Astrocyte (in vitro differentiated cells and primary cell): ENCODE data around the gene TTBK2. TPM values are rescaled to one million over a fixed set of nuclear protein-coding genes. Genes with fewer than 3 reads are reported as not detected.

Experiments
- DNase-seq: peaks from one replicate; pipeline ENCODE4 v3.0.0-alpha.2; 2010; ENCODE audit warnings: low read depth
- FAIRE-seq: peaks from 2 replicates; lab custom pipeline; 2011; peaks lifted over from hg19 to GRCh38; lab: Jason Lieb, UNC
- H2AFZ ChIP-seq: 2 replicates; pipeline ENCODE4 v1.6.0; 2012; ENCODE audit warnings: low read depth, low read length, inconsistent platforms
- H3K27ac ChIP-seq: 2 replicates; pipeline ENCODE4 v1.5.1; 2011; ENCODE audit warnings: low read depth, low read length, inconsistent platforms
- H3K27me3 ChIP-seq: 2 replicates; pipeline ENCODE4 v1.6.0; 2011; ENCODE audit warnings: low read length, inconsistent platforms; ENCODE audit not compliant: insufficient read depth
- H3K36me3 ChIP-seq: 2 replicates; pipeline ENCODE4 v1.5.1; 2011; ENCODE audit warnings: low read length, inconsistent platforms; ENCODE audit not compliant: insufficient read depth
- H3K4me1 ChIP-seq: 2 replicates; pipeline ENCODE4 v1.5.1; 2011; ENCODE audit warnings: low read length, inconsistent platforms; ENCODE audit not compliant: insufficient read depth
- H3K4me2 ChIP-seq: 2 replicates; pipeline ENCODE4 v1.6.0; 2012; ENCODE audit warnings: low read length, inconsistent platforms
- H3K4me3 ChIP-seq: 2 replicates; pipeline ENCODE4 v1.5.1; 2011; ENCODE audit warnings: low read depth, mild to moderate bottlenecking, low read length, inconsistent platforms; ENCODE audit not compliant: insufficient read depth
- H3K79me2 ChIP-seq: 2 replicates; pipeline ENCODE4 v1.6.0; 2012; ENCODE audit warnings: mild to moderate bottlenecking, low read length, inconsistent platforms; ENCODE audit not compliant: insufficient read depth
- H3K9ac ChIP-seq: 2 replicates; pipeline ENCODE4 v1.6.0; 2012; ENCODE audit warnings: mild to moderate bottlenecking, low read length, inconsistent platforms
- H3K9me3 ChIP-seq: 2 replicates; pipeline ENCODE4 v1.5.1; 2012; ENCODE audit warnings: low read depth, mild to moderate bottlenecking, low read length, inconsistent platforms; ENCODE audit not compliant: insufficient read depth
- H4K20me1 ChIP-seq: 2 replicates; pipeline ENCODE4 v1.6.0; 2012; ENCODE audit warnings: low read length, inconsistent platforms; ENCODE audit not compliant: insufficient read depth
- H3K27ac Mint-ChIP-seq: one replicate; pipeline ENCODE4 v1.8.0; 2021; ENCODE audit warnings: mild to moderate bottlenecking, mixed read lengths; ENCODE audit not compliant: unreplicated experiment
- H3K27me3 Mint-ChIP-seq: one replicate; pipeline ENCODE4 v1.8.0; 2021; ENCODE audit warnings: low read depth, mixed read lengths; ENCODE audit not compliant: unreplicated experiment
- H3K36me3 Mint-ChIP-seq: one replicate; pipeline ENCODE4 v1.8.0; 2021; ENCODE audit warnings: low read depth, mixed read lengths; ENCODE audit not compliant: unreplicated experiment
- H3K4me1 Mint-ChIP-seq: one replicate; pipeline ENCODE4 v1.8.0; 2021; ENCODE audit warnings: low read depth, mixed read lengths; ENCODE audit not compliant: unreplicated experiment
- H3K4me3 Mint-ChIP-seq: one replicate; pipeline ENCODE4 v1.8.0; 2021; ENCODE audit warnings: mild to moderate bottlenecking, moderate library complexity, mixed read lengths; ENCODE audit not compliant: unreplicated experiment
- H3K9me3 Mint-ChIP-seq: one replicate; pipeline ENCODE4 v1.8.0; 2021; ENCODE audit warnings: mild to moderate bottlenecking, mixed read lengths; ENCODE audit not compliant: unreplicated experiment
- EZH2 ChIP-seq: IDR thresholded peaks from 2 replicates; pipeline ENCODE4 v1.6.1; 2012; ENCODE audit warnings: mild to moderate bottlenecking, low read length, inconsistent platforms; ENCODE audit not compliant: insufficient read depth
- total RNA-seq: library from RNA; stranded (reverse); gene quantifications from 2 replicates; pipeline ENCODE4 v1.2.1, GENCODE V29; 2021
- TF ChIP-seq, protein P1 (sequence below): IDR thresholded peaks from 2 replicates; pipeline ENCODE4 v1.5.1; 2011; ENCODE audit warnings: low read depth, mild to moderate bottlenecking, inconsistent platforms, low read length, moderate library complexity; ENCODE audit not compliant: insufficient read depth

TTBK2 gene
- total RNA-seq, 1 donor from 2014 or later, result 14.8 TPM

DNA sequence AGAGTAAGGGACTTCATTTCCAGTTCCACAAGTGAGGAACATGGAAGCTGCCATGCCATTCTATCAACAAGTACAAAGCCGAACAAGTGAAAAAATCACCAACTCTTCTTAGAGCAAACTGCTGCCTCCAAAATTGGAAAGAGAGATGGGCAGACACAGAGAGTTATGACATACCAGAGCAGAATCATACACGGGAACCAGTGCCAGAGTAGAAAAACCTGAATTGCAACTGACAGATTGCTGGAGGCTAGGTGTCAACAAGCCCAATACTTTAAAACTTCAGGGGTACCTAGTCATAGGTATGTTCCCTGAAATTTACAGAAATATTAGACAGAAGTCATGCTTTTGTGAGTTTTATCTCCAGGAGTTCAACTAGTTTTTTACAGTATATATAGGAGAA lies 62.0 kb downstream of the TTBK2 start:
- H3K27me3 ChIP-seq, result no peaks in the 10 kb centered on the region
- H3K79me2 ChIP-seq, result no peaks in the 10 kb centered on the region
- Mint-ChIP-seq H3K27ac (no peak overlapping the region), H3K36me3 (peaks cover 11% of the 10 kb centered on the region), H3K4me3 (no peak overlapping the region), H3K27me3 (no peaks in the 10 kb centered on the region), H3K4me1 (peaks cover 8% of the 10 kb centered on the region), H3K9me3 (peaks cover 2% of the 10 kb centered on the region)
- no peaks in the 10 kb centered on the region for H3K36me3 ChIP-seq
- H2AFZ ChIP-seq, result no peak overlapping the region
- no peak for DNase-seq
- H3K9me3 ChIP-seq, result no peaks in the 10 kb centered on the region
- no peak for FAIRE-seq
- H3K4me2 ChIP-seq, result no peak overlapping the region
- TF ChIP-seq, protein P1, sequence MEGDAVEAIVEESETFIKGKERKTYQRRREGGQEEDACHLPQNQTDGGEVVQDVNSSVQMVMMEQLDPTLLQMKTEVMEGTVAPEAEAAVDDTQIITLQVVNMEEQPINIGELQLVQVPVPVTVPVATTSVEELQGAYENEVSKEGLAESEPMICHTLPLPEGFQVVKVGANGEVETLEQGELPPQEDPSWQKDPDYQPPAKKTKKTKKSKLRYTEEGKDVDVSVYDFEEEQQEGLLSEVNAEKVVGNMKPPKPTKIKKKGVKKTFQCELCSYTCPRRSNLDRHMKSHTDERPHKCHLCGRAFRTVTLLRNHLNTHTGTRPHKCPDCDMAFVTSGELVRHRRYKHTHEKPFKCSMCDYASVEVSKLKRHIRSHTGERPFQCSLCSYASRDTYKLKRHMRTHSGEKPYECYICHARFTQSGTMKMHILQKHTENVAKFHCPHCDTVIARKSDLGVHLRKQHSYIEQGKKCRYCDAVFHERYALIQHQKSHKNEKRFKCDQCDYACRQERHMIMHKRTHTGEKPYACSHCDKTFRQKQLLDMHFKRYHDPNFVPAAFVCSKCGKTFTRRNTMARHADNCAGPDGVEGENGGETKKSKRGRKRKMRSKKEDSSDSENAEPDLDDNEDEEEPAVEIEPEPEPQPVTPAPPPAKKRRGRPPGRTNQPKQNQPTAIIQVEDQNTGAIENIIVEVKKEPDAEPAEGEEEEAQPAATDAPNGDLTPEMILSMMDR, result no peak
- no peak for TF ChIP-seq EZH2
- H3K4me1 ChIP-seq, result no peaks in the 10 kb centered on the region
- H3K27ac ChIP-seq, result no peak overlapping the region
- no peak overlapping the region for H3K4me3 ChIP-seq
- no peaks in the 10 kb centered on the region for H4K20me1 ChIP-seq
- H3K9ac ChIP-seq, result no peak overlapping the region

DNA sequence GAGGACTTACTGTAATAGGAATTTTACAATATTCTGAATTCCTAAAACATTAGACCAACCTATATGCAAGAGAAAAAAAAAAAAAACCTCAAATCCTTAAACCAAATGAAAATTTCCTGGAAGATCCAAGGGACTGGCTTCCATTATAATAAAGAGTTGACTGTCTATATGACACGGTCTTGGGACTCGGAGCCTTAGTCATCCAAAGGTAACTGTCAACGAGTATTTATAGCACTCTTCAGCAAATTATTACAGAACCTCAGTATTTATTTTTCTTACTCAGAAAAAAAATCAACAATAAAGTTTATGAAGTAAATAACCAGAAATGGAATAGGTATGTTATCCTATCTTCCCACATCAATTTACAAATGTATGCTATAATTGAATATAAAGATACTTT lies 66.0 kb downstream of the TTBK2 start:
- TF ChIP-seq, protein P1, result no peak
- TF ChIP-seq EZH2, result no peak
- no peak overlapping the region for H2AFZ ChIP-seq
- no peak for DNase-seq
- Mint-ChIP-seq H3K4me1 (peaks cover 3% of the 10 kb centered on the region), H3K27me3 (no peaks in the 10 kb centered on the region), H3K9me3 (peaks cover 2% of the 10 kb centered on the region), H3K27ac (no peak overlapping the region), H3K4me3 (no peak overlapping the region), H3K36me3 (peaks cover 8% of the 10 kb centered on the region)
- H3K27me3 ChIP-seq, result no peaks in the 10 kb centered on the region
- FAIRE-seq, result no peak
- H4K20me1 ChIP-seq, result no peaks in the 10 kb centered on the region
- no peak overlapping the region for H3K4me2 ChIP-seq
- no peak overlapping the region for H3K9ac ChIP-seq
- no peaks in the 10 kb centered on the region for H3K9me3 ChIP-seq
- H3K27ac ChIP-seq, result no peak overlapping the region
- no peaks in the 10 kb centered on the region for H3K79me2 ChIP-seq
- H3K4me3 ChIP-seq, result no peak overlapping the region
- H3K36me3 ChIP-seq, result no peaks in the 10 kb centered on the region
- no peaks in the 10 kb centered on the region for H3K4me1 ChIP-seq

DNA sequence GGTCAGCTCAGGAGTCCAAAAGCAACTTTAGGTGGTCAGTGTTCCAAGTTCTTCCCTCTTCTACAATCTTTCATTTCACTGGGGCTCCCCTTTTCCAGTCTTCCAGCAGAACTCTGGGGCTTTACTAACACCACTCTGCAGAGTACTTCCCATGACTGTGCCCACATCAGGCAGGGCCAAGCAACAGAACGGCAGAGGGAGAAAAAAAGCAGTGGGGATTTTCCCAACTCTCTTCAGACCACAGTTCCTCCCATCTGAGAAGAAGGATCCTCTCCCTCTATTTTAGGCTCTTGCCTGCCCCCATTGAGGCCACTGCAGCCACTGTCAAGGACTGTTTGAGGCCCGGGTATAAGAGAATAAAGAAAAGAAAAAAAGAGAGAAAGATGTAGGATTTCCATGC lies 70.7 kb downstream of the TTBK2 start:
- no peaks in the 10 kb centered on the region for H3K4me1 Mint-ChIP-seq
- no peaks in the 10 kb centered on the region for H3K79me2 ChIP-seq
- TF ChIP-seq, protein P1, result no peak
- no peak for TF ChIP-seq EZH2
- H4K20me1 ChIP-seq, result no peaks in the 10 kb centered on the region
- H3K9me3 ChIP-seq, result no peaks in the 10 kb centered on the region
- H2AFZ ChIP-seq, result no peak overlapping the region
- no peak overlapping the region for H3K4me3 ChIP-seq
- H3K9ac ChIP-seq, result no peak overlapping the region
- H3K4me1 ChIP-seq, result no peaks in the 10 kb centered on the region
- no peak overlapping the region for H3K27ac Mint-ChIP-seq
- no peak overlapping the region for H3K4me2 ChIP-seq
- H3K9me3 Mint-ChIP-seq, result no peaks in the 10 kb centered on the region
- H3K36me3 Mint-ChIP-seq, result peaks cover 5% of the 10 kb centered on the region
- H3K36me3 ChIP-seq, result no peaks in the 10 kb centered on the region
- H3K27me3 ChIP-seq, result no peaks in the 10 kb centered on the region
- H3K27me3 Mint-ChIP-seq, result no peaks in the 10 kb centered on the region
- no peak overlapping the region for H3K27ac ChIP-seq
- DNase-seq (no peak), FAIRE-seq (no peak)
- no peak overlapping the region for H3K4me3 Mint-ChIP-seq
